HG03039 (cell line): ENCODE data around the gene STX8.

Experiments used
- ATAC-seq: cut with Tn5 transposase; IDR thresholded peaks from one replicate; pipeline ENCODE4 v1.9.1; 2021; ENCODE audit warnings: mild to moderate bottlenecking, moderate library complexity; ENCODE audit not compliant: unreplicated experiment

STX8 gene

DNA sequence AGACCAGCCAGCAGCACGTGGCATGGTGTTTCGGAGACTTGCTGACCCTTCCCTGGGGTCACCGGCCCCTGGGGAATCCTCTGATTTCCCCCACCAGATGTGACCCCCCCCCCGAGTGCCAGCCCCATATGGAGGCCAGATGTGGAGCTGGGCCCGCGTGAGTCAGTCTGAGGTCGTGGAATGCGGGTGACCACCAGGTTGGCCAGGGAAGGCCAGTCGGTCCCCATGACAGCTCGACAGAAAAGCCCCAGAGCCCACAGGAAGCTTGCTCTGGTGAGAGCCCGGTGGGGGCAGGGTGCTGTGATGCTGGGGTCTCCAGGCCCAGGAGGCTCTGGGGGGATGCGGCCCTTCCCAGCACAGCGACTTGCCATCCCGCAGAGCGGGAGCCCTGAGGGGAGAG lies 345.3 kb downstream of the STX8 start:
- no peak for ATAC-seq

DNA sequence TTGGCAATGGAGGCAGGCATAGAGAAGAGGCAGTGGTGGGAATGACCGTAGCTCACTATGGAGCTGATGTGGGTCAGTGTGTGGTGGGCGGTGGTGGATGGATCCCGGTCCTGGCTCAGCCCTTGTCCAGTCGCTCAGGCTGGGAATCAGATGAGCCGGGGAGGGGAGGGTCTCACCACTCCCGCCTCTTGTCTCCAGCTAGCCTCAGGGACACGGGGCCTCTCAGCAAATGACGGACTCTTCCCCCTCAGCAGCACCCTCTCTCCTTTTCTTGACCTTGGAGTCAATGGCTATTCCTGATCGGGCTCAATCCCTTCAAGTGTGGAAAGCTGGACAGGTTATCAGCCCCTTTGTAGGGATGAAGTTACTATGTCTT lies 345.8 kb downstream of the STX8 start:
- ATAC-seq, result no peak

DNA sequence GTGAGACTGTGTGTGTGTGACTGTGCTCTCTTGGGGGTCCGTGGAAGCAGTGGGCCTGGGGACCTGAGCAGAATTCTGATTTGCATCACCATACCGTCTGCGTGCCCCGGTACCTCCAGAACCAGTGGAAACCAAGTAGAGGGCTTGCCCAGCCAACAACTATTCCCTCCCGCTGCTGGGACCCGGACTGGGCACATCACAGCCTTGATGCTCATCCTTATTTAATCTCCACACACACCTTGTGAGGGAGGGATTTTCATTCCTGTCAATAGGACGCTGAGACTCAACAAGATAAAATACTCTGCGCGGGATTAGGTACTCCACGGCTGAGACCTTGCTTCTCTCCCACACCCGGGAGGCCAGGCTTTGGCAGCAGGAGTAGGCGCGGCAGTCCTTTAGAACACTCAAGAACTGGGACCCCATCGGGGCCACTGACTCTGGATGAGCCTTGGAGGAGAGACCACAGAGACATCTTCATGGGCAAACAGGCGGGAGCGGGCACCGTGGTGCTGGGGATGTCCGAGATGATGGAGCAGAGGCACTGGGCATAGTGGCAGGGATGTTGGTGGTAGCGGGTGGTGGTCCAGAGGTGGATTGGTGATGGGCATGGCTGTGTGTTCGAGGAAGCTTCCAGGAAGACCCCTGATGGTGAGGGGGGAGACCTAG lies 346.3 kb downstream of the STX8 start:
- ATAC-seq, result no peak

DNA sequence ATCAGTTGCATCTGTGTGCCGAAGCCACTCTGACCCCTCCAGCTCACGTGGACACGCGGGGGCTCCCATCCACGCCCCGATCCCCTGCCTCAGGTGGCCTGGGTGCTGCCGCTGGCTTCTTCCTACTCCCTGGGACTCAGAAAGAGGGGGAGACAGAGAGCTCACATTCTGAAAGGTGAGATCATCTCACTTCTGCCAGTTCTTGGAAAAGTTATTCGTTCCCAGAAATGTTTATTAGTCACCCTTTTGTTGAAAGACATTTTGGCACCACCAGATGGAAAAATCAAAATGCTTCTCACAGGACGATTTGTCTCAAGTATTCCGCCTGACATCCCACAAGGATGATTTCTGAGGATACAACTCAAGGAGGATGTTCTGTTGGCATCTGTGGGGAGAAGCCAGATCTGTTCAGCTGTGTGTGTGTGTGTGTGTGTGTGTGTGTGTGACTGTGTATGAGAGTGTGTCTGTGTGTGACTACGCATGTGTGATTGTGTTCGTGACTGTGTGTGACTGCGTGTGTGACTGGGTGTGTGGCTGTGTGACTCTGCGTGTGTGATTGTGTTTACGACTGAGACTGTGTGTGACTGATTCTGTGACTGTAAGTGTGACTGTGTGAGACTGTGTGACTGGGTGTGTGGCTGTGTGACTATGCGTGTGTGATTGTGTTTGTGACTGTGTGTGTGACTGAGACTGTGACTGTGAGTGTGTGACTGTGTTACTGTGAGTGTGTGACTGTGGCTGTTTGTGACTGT lies 347.0 kb downstream of the STX8 start:
- no peak for ATAC-seq

DNA sequence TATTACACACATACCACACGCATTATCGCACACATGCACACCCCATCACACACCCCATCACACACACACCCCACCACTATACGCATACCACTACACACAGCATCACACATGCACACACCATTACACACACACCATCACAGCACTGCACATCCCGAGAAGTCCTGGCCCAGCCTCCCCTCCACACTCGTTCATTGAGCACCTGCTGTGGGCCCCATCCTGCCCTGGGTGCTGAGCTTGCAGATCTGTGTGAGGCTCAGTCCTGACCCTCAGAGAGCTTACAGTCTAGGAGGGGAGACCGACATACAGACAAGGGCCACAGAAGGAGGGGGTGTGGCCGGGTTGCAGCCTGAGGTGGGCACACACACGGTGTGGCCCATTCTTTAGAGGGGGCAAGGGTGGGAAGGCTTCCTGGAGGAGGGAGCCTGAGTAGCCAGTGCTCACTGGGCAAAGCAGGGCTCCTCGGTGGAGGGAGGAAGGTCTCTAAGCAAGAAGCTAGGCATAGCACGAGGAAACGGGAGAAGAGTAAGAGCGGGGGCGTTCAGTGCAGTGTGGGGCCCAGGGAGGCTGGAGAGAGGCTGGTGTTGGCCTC lies 347.7 kb downstream of the STX8 start:
- ATAC-seq, result no peak

DNA sequence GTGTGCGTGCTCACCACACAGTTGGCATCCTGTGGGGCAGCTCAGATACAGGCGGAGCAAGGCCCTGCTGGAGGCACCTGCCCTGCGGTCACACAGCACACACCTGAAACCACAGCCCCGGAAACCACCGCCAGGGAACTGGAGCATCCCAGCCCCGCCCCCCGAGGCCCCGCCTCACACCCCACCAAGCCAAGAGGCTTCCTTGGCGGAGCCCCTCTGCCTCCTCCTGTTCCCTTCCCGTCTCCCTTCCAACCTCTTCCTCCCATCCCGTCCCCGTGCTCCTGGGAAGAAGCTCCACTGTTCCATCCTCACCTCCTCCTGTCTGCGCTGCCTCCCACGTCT lies 348.9 kb downstream of the STX8 start:
- no peak for ATAC-seq

DNA sequence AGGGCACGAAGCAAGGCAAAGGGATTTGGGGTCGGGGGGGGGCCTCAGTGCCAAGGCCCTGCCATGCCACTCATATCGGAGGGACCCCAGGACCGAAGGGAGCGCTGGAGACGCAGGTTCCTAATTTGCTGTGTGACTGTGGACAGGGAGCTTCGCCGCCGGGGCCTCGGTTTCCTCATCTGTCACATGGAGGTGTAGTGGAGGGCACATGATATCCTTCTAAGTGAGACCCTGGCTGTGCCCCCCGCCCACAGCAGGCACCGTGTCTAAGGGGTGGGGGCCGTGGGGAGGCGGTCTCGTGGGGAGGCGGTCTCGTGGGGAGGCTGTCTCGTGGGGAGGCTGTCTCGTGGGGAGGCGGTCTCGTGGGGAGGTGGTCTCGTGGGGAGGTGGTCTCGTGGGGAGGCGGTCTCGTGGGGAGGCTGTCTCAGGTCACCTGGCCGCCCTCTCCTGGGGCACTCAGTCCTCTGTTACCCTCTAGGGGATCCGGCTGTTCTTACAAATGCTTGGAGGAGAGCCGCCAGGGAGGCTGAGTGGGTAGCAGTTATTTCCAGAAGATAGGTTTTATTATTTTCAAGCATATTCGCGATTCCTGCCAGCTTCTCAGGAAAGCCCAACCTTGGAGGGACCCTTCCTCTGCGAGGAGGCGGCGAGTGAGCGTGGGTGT lies 349.4 kb downstream of the STX8 start:
- ATAC-seq, result no peak

DNA sequence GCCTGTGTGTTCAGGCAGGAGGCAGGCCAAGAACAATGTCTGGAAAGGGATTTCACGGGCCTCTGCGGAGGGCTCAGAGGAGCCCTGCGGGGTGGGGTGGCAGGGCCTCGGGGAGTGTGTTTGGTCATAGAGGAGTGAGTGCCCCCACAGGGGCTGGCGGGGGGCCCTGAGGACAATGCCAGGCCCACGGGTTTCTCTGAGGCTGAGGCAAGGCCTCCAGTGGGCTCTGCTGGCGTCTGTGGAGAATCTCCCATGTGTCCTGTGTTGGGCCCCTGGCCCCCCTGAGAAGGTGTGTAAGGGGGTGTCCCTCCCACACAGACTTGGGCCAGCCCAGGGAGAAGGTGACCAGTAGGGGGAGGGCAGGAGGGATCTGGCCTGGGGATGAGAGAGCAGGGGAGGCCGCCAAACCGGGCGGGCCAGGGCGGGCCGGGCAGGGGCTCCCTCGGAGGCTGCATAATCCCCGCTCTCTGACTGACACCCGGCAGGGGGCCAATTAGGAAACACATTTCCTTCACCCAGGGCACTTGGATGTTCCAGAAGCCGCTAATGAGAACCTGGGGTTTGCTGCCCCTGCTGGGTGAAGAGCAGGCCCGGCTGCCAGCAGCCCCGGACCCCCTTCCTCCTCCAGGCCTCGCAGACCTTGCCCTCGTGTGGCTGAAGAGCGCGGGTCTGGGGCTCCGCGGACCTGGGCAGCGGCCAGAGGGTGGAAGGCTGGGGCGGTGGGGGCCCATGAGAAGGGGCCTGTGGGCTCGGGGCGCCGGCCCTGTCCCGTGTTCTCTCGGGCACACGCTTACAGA lies 350.1 kb downstream of the STX8 start:
- ATAC-seq, result no peak

DNA sequence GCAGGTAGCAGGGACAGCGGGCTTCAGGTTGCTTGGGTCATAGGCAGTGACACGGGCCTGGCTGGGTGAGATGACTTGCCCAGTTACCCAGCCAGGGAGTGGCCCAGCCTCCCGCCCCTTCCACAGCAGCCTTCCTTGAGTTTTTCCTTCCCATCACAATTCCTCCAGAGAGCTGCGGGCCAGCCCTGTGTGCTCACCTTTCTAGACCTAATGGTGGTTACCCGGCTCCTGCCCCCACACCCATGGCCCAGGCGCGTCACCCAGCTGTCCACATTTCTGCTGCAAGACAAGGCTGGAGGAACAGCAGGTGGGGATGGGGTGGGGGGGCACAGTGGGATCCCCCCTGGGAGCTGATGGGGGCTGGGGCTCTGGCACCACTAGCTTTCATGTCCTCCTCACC lies 351.1 kb downstream of the STX8 start:
- ATAC-seq, result no peak

DNA sequence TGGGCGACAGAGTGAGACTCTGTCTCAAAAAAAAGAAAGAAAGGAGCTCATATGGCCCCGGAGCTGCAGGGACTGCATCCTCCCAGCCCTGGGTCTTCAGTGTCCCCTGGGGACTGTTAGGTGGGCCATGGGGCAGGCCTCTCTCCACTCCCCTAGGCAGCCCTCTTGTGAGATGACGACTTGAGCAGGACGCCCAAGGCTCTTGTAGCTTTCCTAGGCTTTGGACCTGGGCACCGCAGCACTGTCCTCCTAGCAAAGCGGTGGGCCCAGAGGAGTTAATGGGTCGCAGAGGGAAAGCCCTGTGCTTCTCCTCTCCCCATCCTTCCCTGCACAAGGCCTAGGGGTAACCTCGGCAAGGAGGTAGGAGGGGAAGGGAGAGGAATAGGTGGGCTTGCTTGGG lies 352.1 kb downstream of the STX8 start:
- ATAC-seq, result no peak

DNA sequence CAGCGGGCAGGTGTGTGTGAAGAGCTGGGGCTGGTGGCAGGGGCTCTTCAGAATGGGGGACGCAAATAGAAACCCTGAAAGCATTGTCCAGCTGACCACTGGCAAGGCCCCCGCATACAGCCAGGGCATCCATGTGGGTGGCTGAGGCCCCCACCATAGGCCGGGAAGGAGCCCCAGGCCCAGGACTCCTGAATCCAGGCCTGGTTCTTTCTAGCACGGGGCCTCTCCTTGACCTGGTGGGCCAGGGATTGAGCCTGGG lies 353.8 kb downstream of the STX8 start:
- ATAC-seq, result no peak

DNA sequence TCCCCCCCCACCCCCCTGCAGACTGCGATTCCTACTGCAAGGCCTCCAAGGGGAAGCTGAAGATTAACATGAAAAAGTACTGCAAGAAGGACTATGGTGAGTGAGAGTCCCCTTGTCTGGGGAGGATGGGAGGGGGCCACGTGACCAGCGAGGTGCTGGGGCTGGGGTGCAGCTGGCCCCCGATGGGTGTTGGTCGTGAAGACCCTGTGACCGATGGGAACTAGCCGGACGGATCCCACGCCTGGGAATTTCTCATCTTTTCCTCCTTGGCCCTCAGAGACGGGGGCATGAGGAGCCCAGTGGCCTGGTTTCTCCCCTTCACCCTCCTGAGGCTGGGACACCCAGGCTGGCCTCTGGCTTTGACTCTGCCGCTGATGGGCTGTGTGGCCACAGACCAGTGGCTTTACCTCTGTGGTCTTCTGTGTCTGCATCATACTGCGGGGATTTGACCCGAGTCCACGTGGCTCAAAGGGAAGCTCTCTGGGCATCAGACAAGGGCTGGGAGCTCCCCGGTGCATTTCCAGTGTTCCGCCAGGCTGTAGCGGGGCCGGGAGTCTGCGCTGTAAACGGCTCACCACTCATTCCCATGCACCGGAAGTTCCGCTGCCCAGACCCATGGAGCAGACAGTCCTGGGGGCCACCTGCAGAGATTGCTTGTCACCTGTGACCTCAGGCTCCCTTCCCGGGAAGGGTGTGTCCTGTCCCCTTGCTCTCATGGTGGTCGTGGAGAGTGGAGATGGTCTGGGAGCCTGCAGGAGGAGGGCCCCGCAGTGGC lies 354.3 kb downstream of the STX8 start:
- ATAC-seq, result no peak

DNA sequence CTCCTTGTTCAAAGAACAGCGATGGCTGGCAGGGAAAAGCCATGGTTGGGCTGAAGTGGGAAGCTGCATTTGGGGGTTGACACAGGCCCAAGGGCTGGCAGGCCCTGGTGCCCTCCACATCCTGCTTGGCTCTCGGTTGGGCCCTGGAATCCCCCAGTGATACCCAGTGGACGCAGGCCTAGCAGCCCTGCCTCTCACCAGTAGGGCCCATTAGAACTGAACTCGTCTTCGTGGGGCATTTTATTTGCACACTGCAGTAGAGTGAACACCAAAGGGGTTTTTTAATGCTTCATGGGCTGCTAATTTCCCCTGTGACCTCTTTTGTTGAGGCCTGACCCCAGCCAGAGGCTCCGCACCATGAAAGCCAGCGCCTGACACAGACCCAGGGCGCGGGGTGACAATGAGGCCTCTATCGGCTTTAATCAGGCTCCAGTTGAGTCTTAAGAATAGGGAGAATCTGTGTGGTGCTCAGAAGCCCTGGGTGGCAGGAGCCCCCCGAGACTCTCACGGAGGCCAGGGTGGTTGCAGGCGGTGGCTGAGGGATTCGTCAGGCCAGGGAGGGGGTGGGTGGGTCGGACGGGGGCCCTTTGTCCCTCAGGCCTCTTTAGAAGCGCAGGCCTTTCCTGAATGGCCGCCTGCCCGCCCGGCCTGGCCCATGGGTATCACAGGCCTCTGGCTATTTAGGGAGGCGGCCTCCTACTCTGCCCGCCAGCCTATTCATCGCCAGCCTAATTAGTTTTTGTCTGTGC lies 355.0 kb downstream of the STX8 start:
- ATAC-seq, result no peak

DNA sequence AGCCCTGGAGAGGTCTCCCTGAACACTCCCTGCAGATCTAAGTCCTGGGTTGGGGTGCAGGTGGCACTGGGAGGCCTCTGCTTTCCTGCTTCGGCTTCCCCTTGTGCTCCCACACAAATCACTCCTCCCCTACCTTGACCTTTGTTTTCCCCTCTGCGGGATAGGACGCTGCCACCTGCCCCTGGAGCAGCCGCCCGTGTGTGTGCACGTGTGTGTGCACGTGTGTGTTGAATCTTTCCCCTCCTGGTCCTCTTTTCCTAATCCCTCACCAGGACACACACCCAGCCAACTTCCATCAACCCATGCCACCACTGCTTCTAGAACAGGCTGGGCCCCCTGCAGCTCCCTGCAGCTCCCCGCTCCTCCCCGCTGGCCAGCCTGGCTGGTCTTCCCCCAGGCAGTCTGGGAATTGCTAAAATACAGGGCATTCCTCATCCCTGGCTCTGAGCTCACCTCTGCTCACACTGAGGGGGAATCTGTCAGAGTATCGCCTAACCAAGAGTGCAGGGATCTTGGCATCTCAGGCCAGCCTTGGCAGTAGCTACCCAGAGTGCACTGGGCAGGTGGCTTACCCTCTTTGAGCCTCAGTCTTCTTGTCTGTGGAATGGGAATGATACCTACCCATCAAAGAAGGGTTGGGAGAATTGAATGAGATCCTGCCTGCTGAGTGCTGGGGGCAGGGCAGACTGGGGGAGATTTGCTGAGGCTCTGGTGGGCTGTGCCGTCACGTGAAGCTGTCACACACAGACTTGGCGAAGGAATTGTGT lies 355.8 kb downstream of the STX8 start:
- ATAC-seq, result no peak

DNA sequence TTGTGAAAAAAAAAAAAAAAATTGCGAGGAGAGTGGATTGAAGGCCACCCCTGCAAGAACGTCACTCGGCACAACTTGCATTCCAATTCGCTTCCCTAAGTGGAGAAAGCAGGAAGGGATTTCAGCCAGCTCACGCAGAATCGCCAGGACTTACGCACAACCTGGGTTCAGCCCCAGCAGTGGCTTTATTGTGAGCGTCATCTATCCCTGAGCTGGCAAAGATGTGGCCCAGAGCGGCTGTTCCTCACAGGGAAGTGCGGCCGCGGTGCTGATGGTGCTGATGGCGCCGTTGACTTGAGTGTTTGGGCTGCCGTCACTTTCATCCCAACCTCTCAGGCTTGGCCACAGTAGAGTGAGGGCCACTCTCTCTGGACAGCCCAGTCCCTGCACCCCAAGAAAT lies 356.7 kb downstream of the STX8 start:
- ATAC-seq, result no peak

DNA sequence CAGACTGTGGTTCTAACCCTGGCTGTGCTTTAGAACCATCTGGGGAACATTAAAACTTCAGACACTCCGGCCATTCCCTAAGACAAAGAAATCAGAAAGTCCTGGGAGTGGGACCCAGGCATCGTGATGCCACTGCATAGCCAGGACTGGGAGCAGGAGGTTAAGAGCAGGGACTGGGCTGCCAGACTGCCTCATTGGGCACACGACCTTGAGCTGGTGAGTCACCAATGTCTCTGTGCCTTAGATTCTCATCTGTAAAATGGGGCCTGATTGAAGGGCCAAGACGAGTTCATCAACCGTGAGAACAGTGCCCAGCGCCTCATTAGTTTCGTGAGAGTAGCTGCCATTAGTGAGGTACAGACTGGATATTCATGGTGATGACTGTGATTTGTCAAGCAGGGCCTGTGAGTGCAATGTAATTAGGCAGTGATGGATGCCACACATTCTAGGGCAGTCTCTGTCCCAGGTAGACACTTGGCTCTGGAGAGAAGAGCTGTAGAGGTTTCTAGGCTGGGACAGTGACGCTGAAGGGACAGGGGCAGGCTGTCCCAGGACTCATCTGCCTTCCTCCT lies 357.5 kb downstream of the STX8 start:
- no peak for ATAC-seq

DNA sequence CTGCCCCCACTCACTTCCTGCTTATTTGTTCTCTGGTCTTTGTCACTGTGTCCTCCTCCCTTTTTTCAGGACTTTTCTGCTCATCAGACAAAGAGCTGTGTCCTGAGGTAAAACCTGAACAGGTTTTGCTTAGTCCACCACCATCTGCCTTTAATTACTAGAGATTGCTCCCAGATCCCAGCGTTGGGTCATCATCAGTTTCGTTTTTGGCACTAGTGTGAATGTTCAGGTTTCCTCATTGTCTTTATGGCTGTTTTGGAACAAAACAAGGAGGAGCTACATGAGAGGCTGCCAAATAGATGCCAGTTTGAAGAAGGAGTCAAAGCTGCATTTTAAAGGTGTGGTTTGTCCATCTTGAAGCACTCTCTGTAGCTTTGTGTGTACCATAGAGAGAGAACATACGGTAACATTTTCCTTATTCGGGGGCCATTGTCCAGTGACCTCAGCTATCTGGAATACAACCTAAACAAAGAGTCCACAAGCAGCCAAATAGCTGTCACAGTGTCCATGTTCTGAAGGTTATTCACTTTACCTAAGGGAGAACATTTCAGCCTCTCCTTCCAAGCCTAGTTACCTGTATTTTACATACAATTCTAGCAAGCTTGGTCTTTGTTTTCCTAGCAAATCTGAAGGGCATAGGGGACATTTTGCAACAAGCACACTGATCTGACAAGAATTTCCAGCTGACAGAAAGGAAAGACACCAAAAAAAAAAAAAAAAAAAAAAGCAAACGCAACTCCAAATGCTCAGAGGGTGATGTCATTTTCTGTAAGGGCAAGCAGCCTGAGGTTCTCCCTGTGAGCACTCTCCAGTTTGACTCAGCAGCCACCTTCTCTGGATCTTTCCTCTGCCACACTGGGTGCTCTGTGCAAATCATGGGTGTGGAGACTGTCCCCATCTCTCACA lies 358.2 kb downstream of the STX8 start:
- ATAC-seq, result no peak

DNA sequence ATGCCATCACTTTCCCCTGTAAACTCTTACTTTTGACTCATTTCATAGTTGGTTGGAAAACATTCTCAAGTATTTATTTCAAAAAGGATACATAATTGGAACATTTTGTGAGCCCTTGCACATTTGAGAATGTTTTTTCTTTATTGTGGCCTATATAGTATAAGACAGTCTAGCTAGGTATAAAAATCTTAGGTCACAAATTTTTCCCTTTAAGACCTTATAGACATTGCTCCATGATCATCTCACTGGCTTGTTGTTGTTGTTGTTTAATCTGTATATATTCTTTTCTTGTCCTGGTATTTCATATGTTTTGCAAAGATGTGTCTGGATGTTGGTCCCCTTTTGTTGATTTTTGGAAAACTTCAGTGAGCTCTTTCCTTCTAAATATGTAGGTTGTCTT lies 360.2 kb downstream of the STX8 start:
- ATAC-seq, result no peak
